ENCODE data around the gene CPXM2. TPM values are rescaled to one million over a fixed set of nuclear protein-coding genes. Genes with fewer than 3 reads are reported as not detected.

CPXM2 gene
- total and polyA plus RNA-seq, 10 of the 15 experiments (the other 5 are each of a cell fraction or from before 2014, with no cell fraction given): 0.08 to 1.1 (median 0.58) TPM

GRCh38 chr10:123795196-123795780 is 96.3 kb downstream of the CPXM2 start (continued):
- TF ChIP-seq ZBTB33 (IDR thresholded peaks at IDR 0.05): no peak
- TF ChIP-seq, protein P1, sequence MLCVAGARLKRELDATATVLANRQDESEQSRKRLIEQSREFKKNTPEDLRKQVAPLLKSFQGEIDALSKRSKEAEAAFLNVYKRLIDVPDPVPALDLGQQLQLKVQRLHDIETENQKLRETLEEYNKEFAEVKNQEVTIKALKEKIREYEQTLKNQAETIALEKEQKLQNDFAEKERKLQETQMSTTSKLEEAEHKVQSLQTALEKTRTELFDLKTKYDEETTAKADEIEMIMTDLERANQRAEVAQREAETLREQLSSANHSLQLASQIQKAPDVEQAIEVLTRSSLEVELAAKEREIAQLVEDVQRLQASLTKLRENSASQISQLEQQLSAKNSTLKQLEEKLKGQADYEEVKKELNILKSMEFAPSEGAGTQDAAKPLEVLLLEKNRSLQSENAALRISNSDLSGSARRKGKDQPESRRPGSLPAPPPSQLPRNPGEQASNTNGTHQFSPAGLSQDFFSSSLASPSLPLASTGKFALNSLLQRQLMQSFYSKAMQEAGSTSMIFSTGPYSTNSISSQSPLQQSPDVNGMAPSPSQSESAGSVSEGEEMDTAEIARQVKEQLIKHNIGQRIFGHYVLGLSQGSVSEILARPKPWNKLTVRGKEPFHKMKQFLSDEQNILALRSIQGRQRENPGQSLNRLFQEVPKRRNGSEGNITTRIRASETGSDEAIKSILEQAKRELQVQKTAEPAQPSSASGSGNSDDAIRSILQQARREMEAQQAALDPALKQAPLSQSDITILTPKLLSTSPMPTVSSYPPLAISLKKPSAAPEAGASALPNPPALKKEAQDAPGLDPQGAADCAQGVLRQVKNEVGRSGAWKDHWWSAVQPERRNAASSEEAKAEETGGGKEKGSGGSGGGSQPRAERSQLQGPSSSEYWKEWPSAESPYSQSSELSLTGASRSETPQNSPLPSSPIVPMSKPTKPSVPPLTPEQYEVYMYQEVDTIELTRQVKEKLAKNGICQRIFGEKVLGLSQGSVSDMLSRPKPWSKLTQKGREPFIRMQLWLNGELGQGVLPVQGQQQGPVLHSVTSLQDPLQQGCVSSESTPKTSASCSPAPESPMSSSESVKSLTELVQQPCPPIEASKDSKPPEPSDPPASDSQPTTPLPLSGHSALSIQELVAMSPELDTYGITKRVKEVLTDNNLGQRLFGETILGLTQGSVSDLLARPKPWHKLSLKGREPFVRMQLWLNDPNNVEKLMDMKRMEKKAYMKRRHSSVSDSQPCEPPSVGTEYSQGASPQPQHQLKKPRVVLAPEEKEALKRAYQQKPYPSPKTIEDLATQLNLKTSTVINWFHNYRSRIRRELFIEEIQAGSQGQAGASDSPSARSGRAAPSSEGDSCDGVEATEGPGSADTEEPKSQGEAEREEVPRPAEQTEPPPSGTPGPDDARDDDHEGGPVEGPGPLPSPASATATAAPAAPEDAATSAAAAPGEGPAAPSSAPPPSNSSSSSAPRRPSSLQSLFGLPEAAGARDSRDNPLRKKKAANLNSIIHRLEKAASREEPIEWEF (IDR thresholded peaks at IDR 0.05; ENCODE audit: insufficient replicate concordance, low read depth, low read length): no peak

- no peaks in the 10 kb centered on the region for H3K79me2 ChIP-seq (ENCODE audit: control insufficient read depth, insufficient read depth, low read length)
- ATAC-seq (no peak), DNase-seq (ENCODE audit: low read depth, low spot score) (no peak), FAIRE-seq (no peak)
- H3K4me3 ChIP-seq: no peak overlapping the region
- no peaks in the 10 kb centered on the region for H3K36me3 ChIP-seq (ENCODE audit: control insufficient read depth in 2 of 2, insufficient read depth in 2 of 2, low read length in 1 of 2)
- H3K4me1 ChIP-seq (ENCODE audit: control insufficient read depth, insufficient read depth, low read length): no peaks in the 10 kb centered on the region
- ChIA-PET CTCF (interaction anchor here (3.4 kb wide), 1 partner anchor 13 kb away, joined by 10 read pairs; no protein-coding TSS in a partner anchor), SMC1A (ENCODE audit: uncharacterized antibody, unreplicated experiment) (no interaction called here), RAD21 (ENCODE audit: unreplicated experiment) (no interaction called here), POLR2A (no interaction called here)
- H3K9me3 ChIP-seq (replicated peaks; ENCODE audit: control insufficient read depth, insufficient read depth, low read length): no peaks in the 10 kb centered on the region; the same call in 1 of the 3 replicates
- H4K20me1 ChIP-seq (ENCODE audit: control insufficient read depth, insufficient read depth): no peaks in the 10 kb centered on the region
- no peak overlapping the region for H3K4me2 ChIP-seq (ENCODE audit: control insufficient read depth, insufficient read depth)
- H3K27ac ChIP-seq (ENCODE audit: control insufficient read depth, insufficient read depth): no peak overlapping the region
- intact Hi-C loops (cut with micrococcal nuclease; ENCODE audit: unreplicated experiment) (no loop called here), in situ Hi-C loops (cut with MboI) (no loop called here)
- no peaks in the 10 kb centered on the region; a peak in 1 of 4 replicates for H3K27me3 ChIP-seq (replicated peaks in 1 of 2; ENCODE audit: control insufficient read depth in 2 of 2, insufficient read depth in 2 of 2, low read length in 1 of 2)
- BruUV-seq (replicated peaks): no TSS peak
- H2AFZ ChIP-seq (ENCODE audit: control insufficient read depth, low read depth, low read length): no peak overlapping the region
- no peak overlapping the region for H3K9ac ChIP-seq (ENCODE audit: control insufficient read depth, insufficient read depth, low read length)
- WGBS (ENCODE audit: insufficient coverage, insufficient replicate concordance, low lambda C conversion rate, missing lambda C conversion rate): 43% methylated on average over 11 of the region's 11 CpGs
- TF ChIP-seq EP300 (IDR thresholded peaks at IDR 0.05; ENCODE audit: borderline replicate concordance in 1 of 2, control insufficient read depth in 1 of 2, low read depth in 2 of 2, low read length in 2 of 2) (no peak), NRF1 (conservative IDR thresholded peaks at IDR 0.05; ENCODE audit: low read depth, low read length) (no peak), MAX (IDR thresholded peaks at IDR 0.05; ENCODE audit: low read depth, low read length) (no peak)
- TF ChIP-seq, protein P2, sequence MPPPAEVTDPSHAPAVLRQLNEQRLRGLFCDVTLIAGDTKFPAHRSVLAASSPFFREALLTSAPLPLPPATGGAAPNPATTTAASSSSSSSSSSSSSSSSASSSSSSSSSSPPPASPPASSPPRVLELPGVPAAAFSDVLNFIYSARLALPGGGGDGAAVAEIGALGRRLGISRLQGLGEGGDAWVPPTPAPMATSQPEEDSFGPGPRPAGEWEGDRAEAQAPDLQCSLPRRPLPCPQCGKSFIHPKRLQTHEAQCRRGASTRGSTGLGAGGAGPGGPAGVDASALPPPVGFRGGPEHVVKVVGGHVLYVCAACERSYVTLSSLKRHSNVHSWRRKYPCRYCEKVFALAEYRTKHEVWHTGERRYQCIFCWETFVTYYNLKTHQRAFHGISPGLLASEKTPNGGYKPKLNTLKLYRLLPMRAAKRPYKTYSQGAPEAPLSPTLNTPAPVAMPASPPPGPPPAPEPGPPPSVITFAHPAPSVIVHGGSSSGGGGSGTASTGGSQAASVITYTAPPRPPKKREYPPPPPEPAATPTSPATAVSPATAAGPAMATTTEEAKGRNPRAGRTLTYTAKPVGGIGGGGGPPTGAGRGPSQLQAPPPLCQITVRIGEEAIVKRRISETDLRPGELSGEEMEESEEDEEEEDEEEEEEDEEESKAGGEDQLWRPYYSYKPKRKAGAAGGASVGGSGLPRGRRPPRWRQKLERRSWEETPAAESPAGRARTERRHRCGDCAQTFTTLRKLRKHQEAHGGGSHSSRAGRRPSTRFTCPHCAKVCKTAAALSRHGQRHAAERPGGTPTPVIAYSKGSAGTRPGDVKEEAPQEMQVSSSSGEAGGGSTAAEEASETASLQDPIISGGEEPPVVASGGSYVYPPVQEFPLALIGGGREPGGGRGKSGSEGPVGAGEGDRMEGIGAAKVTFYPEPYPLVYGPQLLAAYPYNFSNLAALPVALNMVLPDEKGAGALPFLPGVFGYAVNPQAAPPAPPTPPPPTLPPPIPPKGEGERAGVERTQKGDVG (CRISPR knock-in tag; IDR thresholded peaks at IDR 0.05): no peak
Measured at GRCh38 chr10:123792248-123792978, 99.2 kb downstream of the CPXM2 start.
